Peyer's patch (tissue), 4 donors: ENCODE data around the gene EYS. TPM values are rescaled to one million over a fixed set of nuclear protein-coding genes. Genes with fewer than 3 reads are reported as not detected.
"Not testable (repeated sequence)": the region's sequence is repeated elsewhere in the genome, so short reads cannot be mapped to it uniquely, and the experiment has no call there.

Source experiments
- DNase-seq, 3 donors: peaks; one replicate each; pipeline ENCODE4 v3.0.0-alpha.2; 2017 to 2019
- H3K27ac ChIP-seq, 4 donors: fragments of 200-600 bp; sonication (generic); one replicate each; pipeline ENCODE4 v1.5.1; 2016 to 2019
- H3K27me3 ChIP-seq, 2 donors: fragments of 200-600 bp; sonication (generic); one replicate each; pipeline ENCODE4 v1.5.1; 2019
- H3K36me3 ChIP-seq, 3 donors: fragments of 200-600 bp; sonication (generic); one replicate each; pipeline ENCODE4 v1.5.1; 2016 to 2019
- H3K4me1 ChIP-seq, 4 donors: fragments of 200-600 bp; sonication (generic); one replicate each; pipeline ENCODE4 v1.5.1; 2016 to 2019
- H3K4me3 ChIP-seq, 4 donors: fragments of 200-600 bp; sonication (generic); 1 replicate in 3 of 4; 2 replicates in 1 of 4; pipeline ENCODE4 v1.5.1; 2016 to 2019; ENCODE audit warnings: mild to moderate bottlenecking in 1 of 4
- H3K9me3 ChIP-seq, 4 donors: fragments of 200-600 bp; sonication (generic); one replicate each; pipeline ENCODE4 v1.5.1; 2016 to 2019; ENCODE audit warnings: mild to moderate bottlenecking in 1 of 4
- POLR2A ChIP-seq, 2 donors: fragments of 450-650 bp; IDR thresholded peaks; one replicate each; pipeline ENCODE4 v1.5.1; 2017; ENCODE audit warnings: antibody characterized with exemption in 2 of 2, mild to moderate bottlenecking in 2 of 2, moderate library complexity in 2 of 2
- total RNA-seq, 4 donors: library from RNA; depleted of rRNA; stranded (reverse); fragments of >200 nt; gene quantifications; one replicate each; pipeline ENCODE4 v1.1.0, GENCODE V29; 2016
- TF ChIP-seq, protein P1 (sequence below), 6 experiments: fragments of 450-650 bp in 4 of 6; fragments of 200-600 bp in 2 of 6; sonication (generic) in 1 of 6; IDR thresholded peaks; one replicate each; pipeline ENCODE4 v1.5.1; 2017 to 2019; ENCODE audit warnings: antibody characterized with exemption in 6 of 6, mild to moderate bottlenecking in 3 of 6, moderate library complexity in 1 of 6

Gene EYS
- total RNA-seq, 4 donors from 2014 or later, result 0.13 to 1.5 (median 0.35) TPM; not detected in 1

DNA sequence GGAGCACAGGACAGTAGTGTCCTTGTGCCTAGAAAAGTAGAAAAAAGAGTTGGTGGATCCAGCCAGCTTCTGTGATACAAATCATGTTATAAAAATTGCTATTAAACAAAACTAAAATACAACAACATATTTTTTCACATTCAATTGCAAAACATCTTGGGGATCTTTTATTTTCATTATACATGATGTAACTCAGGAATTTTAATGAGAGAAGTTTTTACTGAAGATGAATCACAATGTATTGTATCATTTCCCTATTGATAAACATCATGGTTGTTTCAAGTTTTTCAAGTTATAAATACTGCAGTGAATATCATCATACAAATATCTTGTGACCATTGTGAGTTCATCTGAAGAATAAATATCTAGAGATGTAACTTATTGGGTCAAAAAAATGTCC is 1463.4 kb downstream of the EYS start:
- no peaks in the 10 kb centered on the region for H3K9me3 ChIP-seq
- no peaks in the 10 kb centered on the region for H3K36me3 ChIP-seq
- TF ChIP-seq, protein P1, sequence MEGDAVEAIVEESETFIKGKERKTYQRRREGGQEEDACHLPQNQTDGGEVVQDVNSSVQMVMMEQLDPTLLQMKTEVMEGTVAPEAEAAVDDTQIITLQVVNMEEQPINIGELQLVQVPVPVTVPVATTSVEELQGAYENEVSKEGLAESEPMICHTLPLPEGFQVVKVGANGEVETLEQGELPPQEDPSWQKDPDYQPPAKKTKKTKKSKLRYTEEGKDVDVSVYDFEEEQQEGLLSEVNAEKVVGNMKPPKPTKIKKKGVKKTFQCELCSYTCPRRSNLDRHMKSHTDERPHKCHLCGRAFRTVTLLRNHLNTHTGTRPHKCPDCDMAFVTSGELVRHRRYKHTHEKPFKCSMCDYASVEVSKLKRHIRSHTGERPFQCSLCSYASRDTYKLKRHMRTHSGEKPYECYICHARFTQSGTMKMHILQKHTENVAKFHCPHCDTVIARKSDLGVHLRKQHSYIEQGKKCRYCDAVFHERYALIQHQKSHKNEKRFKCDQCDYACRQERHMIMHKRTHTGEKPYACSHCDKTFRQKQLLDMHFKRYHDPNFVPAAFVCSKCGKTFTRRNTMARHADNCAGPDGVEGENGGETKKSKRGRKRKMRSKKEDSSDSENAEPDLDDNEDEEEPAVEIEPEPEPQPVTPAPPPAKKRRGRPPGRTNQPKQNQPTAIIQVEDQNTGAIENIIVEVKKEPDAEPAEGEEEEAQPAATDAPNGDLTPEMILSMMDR (IDR thresholded peaks at IDR 0.05), result no peak
- TF ChIP-seq POLR2A (IDR thresholded peaks at IDR 0.05), result no peak
- H3K27ac ChIP-seq, result no peak overlapping the region
- H3K4me3 ChIP-seq, result no peak overlapping the region
- H3K27me3 ChIP-seq, result no peaks in the 10 kb centered on the region
- H3K4me1 ChIP-seq, result no peaks in the 10 kb centered on the region
- DNase-seq, result no peak

- H3K9me3 ChIP-seq, H3K4me1 ChIP-seq, H3K4me3 ChIP-seq, H3K36me3 ChIP-seq, H3K27ac ChIP-seq, DNase-seq, H3K27me3 ChIP-seq: not testable (repeated sequence)
These were observed 1468.1 kb downstream of the EYS start for GRCh38 chr6:64238908-64239307.

- Histone ChIP-seq H3K36me3 (no peaks in the 10 kb centered on the region), H3K4me3 (no peak overlapping the region), H3K4me1 (no peaks in the 10 kb centered on the region), H3K9me3 (no peaks in the 10 kb centered on the region), H3K27ac (no peak overlapping the region), H3K27me3 (no peaks in the 10 kb centered on the region)
- TF ChIP-seq, protein P1 (IDR thresholded peaks at IDR 0.05), result no peak
- TF ChIP-seq POLR2A (IDR thresholded peaks at IDR 0.05), result no peak
- DNase-seq, result no peak
These were observed 1469.0 kb downstream of the EYS start for GRCh38 chr6:64238071-64238470.

DNA sequence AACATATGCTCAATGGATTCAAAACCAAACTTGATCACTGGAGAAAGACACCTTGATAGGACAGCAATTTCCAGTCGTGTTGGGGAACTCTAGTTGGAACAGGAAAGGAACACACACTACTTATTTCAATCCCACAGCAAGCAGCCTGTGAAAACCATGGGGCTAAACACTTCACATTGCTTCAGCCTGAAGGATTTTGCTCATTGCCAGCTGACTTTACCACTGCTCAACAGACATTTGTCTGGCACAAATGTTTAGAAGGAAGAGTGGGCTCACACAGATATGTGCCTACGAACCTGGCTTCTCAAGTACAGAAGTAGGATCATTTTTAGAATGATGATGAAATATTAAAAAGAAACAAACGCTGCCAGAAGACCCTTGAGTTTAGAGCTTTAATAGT is 1473.3 kb downstream of the EYS start:
- DNase-seq, result no peak
- no peaks in the 10 kb centered on the region for H3K27me3 ChIP-seq
- no peaks in the 10 kb centered on the region for H3K9me3 ChIP-seq
- no peak overlapping the region for H3K27ac ChIP-seq
- no peak overlapping the region for H3K4me3 ChIP-seq
- no peak for TF ChIP-seq POLR2A (IDR thresholded peaks at IDR 0.05)
- TF ChIP-seq, protein P1 (IDR thresholded peaks at IDR 0.05), result no peak
- no peaks in the 10 kb centered on the region for H3K4me1 ChIP-seq
- no peaks in the 10 kb centered on the region for H3K36me3 ChIP-seq

DNA sequence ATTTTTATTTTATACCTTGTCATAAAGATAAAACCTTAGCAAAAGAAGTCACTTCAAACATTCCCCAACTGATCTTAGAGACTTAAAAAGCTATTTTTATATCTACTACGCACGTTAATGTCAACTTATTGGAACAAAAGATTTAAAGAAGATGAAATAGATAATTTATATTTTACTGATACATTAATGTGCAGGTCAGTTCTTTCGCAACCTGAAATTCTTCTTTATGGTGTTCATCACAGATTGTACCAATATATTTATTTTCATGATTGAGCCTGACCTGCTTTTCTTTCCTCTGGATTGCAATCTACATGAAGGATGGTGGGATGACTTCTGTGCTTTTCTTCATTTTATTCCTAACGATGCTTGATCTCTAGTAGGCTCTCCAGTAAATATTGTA is 1475.1 kb downstream of the EYS start:
- Histone ChIP-seq H3K27ac (no peak overlapping the region), H3K36me3 (no peaks in the 10 kb centered on the region), H3K4me1 (no peaks in the 10 kb centered on the region), H3K27me3 (no peaks in the 10 kb centered on the region), H3K4me3 (no peak overlapping the region), H3K9me3 (no peaks in the 10 kb centered on the region)
- DNase-seq, result no peak
- TF ChIP-seq, protein P1 (IDR thresholded peaks at IDR 0.05), result no peak
- no peak for TF ChIP-seq POLR2A (IDR thresholded peaks at IDR 0.05)

- Histone ChIP-seq H3K27ac (no peak overlapping the region), H3K4me3 (no peak overlapping the region), H3K36me3 (no peaks in the 10 kb centered on the region), H3K4me1 (no peaks in the 10 kb centered on the region), H3K9me3 (no peaks in the 10 kb centered on the region), H3K27me3 (no peaks in the 10 kb centered on the region)
- DNase-seq, result no peak
- TF ChIP-seq, protein P1 (IDR thresholded peaks at IDR 0.05), result no peak
- no peak for TF ChIP-seq POLR2A (IDR thresholded peaks at IDR 0.05)
These were observed 1476.5 kb downstream of the EYS start for GRCh38 chr6:64230530-64230929.
